Suprapubic skin (tissue), 4 donors: ENCODE results near the gene MMADHC.

ENCODE experiments used
- CTCF ChIP-seq, 2 donors: fragments of 200-600 bp in 1 of 2; fragments of 450-650 bp in 1 of 2; sonication (generic) in 1 of 2; IDR thresholded peaks; one replicate each; pipeline ENCODE4 v1.5.1; 2016 to 2019; ENCODE audit warnings: antibody characterized with exemption in 2 of 2, mild to moderate bottlenecking in 1 of 2, moderate library complexity in 1 of 2
- EP300 ChIP-seq: sonication (generic); formaldehyde crosslinking; IDR thresholded peaks from one replicate; pipeline ENCODE4 v1.6.1; 2017; ENCODE audit warnings: antibody characterized with exemption
- POLR2A ChIP-seq, 2 donors: fragments of 450-650 bp; IDR thresholded peaks; one replicate each; pipeline ENCODE4 v1.6.1; 2017; ENCODE audit warnings: antibody characterized with exemption in 2 of 2, mild to moderate bottlenecking in 2 of 2, moderate library complexity in 2 of 2
- POLR2AphosphoS5 ChIP-seq, 3 donors: sonication (generic); formaldehyde crosslinking; IDR thresholded peaks; one replicate each; pipeline ENCODE4 v1.6.1; 2017; ENCODE audit warnings: antibody characterized with exemption in 3 of 3

- TF ChIP-seq POLR2A (IDR thresholded peaks at IDR 0.05) (no peak), POLR2AphosphoS5 (IDR thresholded peaks at IDR 0.05) (no peak), CTCF (IDR thresholded peaks at IDR 0.05) (peak in 1 of 2 donors; percentile 23), EP300 (no peak)
Observed at GRCh38 chr2:149611100-149611820, 23.7 kb upstream of the MMADHC start.
